Activated effector memory CD4-positive, alpha-beta T cell treated with Interleukin-2 at 50 U/mL for 16 hours (primary cell): Measurements from ENCODE around the gene GRB10.
"Not testable (repeated sequence)": the region's sequence is repeated elsewhere in the genome, so short reads cannot be mapped to it uniquely, and the experiment has no call there.

Experiments
- DNase-seq: peaks from one replicate; pipeline ENCODE4 v3.0.0-alpha.2; 2020

GRB10 gene

DNA sequence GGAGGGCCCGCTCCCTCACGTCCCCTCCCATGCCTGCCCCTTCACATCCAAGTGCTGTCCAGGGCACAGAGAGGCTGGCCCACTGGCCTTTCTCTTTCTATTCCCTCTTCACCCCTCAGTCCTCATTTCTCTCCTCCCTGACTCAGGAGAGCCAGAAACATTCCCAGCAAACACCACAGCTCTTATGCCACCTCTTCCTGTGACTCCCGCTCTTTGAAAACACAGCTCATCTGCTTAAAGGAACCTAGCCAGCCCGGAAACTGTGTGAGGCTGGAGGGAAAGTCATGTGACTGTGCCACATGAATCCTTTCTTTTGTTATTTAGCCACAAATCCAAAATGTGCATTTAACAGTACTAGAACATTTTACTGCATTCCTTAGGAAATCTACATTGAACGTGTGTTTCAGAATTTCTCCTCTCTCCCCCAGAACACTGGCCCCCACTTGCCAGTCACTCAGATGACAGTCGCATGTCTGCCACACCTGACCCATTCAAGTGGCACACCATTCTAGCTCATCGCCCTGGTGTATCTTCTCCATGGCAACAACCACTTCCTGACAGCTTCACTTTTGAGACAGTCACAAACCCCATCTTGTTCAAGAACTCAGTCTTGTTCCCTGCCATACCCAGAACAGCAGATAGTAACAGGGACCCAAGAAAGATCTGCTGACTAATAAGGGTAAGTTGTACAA lies 42.8 kb downstream of the GRB10 start:
- peak; percentile 44 for DNase-seq

DNA sequence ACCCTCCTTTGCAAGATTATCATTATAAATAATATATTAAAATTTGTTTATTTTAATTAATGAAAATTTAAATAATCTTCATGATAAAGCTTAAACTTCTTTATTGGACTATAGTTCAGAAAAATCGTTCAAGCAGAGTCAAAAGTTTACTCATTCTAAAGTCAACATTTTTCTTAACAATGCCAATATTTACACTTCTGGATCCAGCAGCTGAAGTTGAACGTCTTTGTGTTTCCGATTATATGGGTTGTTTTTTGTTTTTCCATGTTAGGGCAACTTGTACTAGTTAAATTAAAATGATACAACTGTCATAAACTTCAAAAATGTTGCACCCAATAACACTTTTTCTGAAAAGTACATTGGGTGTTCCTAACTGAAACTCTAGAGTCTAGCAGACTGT lies 43.8 kb downstream of the GRB10 start:
- DNase-seq: no peak

DNA sequence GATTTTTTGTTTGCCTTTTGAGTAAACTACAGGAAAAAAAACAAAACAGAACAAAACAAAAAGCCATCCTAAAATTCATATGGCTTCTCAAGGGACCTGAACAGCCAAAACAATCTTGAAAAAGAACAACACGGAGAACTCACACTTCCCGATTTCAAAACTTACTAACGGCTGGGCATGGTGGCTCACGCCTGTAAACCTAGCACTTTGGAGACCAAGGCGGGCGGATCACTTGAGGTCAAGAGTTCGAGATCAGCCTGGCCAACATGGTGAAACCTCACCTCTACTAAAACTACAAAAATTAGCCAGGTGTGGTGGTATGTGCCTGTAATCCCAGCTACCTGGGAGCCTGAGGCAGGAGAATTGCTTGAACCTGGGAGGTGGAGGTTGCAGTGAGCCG lies 46.9 kb downstream of the GRB10 start:
- DNase-seq: not testable (repeated sequence)

DNA sequence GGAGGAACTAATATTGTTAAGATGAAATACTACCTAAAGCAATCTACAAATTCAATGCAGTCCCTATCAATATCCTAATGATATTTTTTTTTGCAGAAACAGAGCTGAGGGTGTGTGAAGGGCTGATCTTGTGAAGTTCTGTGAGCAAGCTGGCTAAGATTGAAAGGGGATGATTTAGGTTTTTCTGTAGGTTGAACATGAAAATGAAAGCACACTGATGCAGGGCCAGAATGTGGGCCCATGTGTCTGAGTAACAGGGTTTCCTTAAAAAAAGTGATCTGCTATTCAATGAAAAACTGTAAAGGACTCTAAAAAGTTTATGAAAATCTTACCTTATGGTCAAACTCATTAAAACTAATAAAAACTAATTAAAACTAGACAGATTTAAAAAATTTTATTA lies 47.4 kb downstream of the GRB10 start:
- no peak for DNase-seq

DNA sequence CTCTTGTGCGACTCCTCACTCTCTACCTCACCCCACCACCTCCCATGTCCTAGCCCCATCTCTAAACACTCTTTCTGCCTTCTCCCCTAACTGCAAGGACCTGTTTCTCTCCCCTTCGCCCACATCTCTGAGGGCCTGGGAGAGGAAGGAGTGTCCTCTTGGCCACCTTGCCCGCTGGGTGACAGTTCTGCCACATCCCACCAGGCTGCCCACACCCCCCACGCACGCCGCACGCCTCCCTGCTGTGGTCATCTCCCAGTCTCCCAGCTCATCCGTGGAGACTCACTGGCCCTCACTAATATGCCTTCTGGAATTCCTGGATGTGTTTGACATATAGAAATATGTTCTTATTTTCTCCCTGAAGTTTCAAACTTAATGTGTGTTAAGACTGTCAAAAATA lies 48.5 kb downstream of the GRB10 start:
- no peak for DNase-seq

DNA sequence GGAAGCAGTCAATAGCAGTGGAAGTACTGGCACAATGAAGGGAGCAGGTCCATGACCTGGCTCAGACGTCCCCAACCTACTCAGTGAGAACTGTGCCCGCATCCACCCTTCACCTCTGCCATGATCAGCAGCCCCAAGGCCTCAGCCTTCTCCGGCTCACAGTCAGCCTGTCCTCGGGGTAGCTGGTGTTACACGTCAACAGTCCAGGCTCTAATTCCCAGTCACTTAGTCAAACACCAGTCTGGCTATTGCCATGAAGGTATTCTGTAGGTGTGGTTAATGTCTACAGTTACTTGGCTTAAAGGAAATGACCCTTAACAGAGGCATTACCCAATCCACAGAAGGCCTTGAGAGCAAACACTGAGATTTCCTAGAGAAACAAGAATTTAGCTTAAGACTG lies 49.1 kb downstream of the GRB10 start:
- DNase-seq: no peak

DNA sequence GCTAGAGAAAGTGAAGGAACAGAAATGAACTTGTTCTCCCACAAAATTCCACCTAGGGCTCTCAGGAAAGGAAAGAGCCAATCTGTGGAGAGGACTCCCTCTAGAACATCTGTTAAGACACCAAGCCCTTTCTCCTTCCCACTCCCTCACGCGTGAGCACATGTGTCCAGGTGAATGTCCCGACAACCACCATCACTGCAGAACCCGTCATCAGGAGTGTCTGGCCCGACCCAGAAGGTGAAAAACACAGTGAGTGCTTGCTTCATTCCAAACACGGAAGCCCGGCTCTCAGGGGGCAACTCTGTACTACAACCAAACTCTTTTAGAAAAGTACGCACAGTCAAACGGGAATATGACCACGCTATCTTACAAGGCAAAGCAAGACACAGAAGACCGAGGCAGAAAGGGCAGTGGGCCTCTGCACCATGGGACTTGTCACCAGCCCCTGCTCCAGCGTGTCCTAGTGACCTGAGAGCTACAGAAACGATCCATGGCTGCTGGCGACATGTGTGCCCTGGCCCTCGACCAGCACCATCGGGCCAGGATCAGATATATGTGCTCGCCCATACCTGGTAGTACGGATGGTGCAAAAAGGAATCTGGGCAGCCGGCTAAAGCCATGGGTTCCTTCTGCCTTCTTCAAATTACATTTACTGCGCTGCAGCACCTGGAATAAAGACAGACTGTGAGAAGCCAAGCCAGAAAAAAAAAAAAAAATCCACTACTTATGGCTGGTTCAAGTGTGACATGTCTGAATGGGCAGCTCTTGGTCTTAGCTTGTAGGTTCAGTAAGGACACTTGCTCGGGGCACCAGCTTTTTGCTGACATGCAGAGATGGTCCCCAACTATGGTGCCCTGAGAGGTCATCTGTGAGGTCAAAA lies 50.8 kb downstream of the GRB10 start:
- no peak for DNase-seq

DNA sequence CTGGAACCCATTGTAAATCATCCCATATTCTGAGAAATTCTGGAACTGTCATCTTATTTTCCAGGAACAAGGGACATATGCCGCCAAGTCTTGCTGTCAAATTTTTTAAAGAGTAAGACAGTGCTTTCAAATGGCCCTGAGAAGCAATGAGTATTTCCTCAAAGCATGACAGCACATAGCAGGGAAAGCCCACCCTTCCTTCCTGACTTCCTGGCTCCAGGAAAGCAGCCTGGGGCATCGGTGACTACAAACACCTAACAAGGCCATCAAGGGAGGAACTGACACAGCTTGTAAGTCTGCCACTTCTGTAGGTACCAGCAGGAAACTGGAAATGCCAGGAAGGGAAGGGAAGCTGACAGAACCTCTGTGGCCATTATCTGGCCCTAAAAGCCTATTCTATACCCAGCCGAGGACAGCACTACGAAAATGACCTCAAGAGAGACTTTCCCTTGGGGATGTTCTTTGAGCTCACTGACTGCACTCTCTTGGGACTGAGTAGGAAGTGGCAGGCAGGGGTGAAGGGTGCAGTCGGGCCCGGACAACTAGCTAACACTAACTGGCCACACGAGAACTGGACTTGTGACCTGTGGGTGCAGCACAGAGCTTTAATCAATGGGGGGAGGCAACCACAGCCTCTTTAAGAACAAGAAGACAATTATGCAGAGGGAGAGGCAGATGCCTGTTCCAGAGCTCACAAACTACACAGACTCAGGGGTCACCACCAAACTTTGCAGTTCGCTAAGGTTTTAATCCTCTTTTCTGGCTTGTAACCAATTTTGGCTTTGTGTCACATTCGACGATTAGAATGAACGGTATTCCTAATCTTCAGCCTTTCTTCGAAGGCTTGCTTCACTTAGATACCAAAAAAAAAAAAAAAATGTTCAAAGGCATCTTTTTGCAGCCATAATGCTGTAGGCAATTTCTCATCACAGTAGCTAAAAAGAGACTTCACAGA lies 52.0 kb downstream of the GRB10 start:
- no peak for DNase-seq

DNA sequence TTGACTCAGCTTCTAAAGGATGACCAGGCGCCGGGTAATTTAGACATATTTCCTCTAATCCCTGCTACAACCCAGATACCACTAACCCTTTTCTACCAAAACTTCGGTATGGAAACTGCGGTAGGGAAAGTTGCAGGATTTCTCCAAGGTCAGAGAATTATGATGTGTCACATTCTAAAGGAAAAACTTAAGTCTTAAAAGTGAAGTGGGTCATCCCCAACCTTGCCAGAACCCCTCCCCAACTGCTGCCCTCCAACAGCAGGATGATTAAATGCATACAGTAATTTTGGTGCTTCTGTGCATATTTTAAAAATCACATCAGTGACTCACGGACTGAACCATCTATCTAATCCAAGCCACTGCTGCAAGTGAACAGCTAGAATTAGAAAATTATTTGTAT lies 52.7 kb downstream of the GRB10 start:
- DNase-seq: no peak

DNA sequence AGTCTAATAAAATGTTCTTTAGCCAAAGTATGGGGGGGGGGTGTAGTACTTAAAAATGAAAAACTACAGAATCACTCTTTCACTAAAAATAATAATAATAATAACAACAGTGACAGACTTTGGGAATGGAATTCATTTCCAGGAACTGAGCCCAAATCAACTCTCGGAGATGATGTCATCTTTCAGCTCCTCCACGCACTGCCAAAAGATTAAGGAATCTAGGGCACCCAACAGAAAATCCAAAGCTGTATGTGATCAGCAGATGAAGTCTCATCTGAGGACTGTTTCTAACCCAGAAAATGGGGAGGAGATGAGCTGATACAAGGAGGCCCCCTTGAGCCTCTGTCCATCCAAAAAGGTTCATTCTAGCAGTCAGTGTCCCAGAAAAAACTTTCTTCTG lies 54.5 kb downstream of the GRB10 start:
- DNase-seq: no peak

DNA sequence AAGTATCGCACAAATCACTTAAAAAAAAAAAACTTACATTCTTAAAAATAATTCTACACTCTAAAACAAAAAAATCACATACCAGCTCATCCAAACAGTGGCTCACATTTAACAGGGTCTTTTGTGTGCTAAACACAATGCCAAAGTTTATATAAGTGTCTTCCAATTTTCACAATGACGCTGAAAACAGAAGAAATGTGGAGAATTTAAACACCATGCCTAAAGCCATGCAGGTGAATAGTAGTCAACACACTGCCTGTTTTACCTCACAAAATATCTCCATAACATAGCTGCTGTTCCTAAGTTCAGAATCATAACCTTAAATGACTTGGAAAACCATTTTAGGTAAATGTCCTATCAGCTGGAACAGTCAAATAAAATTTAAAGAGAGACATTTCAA lies 55.0 kb downstream of the GRB10 start:
- no peak for DNase-seq

DNA sequence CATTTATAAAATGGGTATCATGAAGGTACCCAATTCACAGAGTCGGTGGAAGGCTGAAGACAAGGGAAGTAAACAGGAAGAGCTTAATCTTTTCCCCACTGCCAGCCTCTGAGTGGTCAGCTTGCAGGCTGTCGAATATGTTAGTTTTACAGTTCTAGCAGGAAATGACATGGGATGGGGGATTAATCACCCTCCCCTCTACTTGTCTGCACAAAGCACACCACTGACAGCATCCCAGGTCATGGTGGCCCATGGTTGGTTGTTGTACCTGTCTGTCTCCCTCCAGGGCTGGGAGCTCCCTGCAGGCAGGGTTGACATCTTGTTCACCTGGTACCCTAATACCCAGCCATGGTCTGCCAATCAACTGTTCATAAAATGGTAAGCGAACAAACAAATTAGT lies 55.6 kb downstream of the GRB10 start:
- no peak for DNase-seq

DNA sequence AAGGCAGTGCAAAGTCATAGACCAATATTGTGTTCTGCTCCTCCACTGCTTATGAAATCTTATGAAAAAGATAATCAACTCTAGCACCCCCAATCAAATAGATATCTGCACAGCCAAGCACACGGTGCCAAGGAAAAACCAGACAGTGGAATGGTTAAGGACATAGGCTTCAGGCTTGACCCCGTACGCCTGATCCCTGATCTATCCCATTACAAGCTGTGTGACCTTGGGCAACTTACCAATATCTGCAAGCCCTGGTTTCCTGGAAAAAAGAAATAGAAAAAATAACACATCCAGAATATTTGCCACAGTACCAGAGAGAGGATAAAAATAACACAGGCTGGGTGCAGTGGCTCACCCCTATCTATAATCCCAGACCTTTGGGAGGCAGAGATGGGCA lies 56.9 kb downstream of the GRB10 start:
- DNase-seq: no peak

DNA sequence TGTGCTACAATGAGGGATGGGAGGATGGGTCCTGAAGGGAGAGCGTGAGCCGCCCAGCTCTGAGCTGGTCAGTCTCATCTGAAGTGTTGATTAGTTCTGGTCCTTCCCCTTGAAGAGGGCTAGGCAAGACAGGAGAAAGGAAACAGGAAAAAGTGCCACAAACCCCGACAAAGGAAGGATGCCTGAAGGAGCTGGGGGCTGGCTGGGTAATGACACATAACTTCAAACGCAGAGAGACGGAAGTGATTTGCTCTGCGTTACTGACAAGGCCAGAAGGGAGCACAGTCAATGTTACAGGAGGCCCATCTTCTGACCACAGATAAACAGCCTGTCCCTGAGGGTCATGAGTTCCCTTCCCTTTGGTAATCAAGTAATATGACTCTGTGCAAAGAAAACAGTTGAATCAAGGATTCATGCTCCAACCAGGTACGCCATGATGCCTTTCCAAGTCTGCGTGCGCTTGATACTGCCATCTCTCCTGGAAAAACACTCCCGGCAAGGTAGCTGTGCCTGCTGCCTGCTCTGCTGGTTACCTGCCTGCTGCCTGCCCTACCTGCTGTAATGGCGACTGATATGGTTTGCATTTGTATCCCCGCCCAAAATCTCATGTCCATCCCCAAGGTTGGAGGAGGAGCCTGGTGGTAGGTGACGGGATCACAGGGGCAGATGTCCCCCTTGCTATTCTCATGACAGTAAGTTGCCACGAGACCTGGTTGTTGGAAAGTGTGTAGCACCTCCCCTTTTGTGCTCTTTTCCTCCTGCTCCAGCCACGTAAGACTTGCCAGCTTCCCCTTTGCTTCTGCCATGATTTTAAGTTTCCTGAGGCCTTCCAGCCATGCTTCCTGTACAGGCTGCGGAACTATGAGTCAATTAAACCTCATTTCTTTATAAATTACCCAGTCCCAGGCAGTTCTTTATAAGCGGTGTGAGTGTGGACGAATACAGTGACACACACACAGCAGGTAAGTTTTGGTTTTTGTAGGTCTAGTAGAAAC lies 57.9 kb downstream of the GRB10 start:
- DNase-seq: no peak

DNA sequence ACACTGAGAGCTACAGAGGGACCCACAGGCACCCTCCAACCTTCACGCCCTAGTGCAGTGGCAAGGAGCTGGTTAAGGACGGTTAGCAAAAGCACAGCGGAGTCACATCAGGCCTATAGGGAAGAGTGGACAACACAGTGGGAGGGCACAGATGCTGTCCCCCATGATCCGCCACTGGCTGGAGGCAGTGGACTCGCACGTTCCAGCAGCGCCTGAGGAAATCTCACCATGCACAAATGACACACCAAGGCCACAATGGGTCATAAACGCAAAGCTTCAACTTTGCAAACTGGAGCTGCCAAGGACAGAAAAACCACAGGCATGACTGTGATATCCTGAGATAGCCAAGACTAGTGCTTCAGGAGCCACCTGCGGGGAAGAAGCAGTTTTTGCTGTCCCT lies 58.8 kb downstream of the GRB10 start:
- no peak for DNase-seq

DNA sequence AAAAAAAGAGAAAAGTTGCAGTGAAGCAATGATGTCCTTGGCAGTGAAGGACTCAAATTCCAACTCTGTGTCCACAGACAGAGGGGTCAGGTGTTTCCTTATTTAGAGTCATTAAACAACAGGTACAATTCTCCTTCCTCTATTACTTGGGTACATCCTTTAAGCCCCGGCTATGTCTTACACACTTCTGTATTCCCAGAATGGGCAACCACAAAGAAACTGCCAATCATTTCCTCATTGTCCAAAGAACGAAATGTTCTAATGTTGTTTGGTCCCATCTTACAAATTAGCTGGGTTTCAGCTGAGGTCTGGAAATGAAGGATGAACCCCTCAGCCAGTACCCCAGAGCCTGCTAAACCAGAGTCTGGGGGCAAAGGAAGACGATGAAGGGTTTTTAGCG lies 59.5 kb downstream of the GRB10 start:
- no peak for DNase-seq

DNA sequence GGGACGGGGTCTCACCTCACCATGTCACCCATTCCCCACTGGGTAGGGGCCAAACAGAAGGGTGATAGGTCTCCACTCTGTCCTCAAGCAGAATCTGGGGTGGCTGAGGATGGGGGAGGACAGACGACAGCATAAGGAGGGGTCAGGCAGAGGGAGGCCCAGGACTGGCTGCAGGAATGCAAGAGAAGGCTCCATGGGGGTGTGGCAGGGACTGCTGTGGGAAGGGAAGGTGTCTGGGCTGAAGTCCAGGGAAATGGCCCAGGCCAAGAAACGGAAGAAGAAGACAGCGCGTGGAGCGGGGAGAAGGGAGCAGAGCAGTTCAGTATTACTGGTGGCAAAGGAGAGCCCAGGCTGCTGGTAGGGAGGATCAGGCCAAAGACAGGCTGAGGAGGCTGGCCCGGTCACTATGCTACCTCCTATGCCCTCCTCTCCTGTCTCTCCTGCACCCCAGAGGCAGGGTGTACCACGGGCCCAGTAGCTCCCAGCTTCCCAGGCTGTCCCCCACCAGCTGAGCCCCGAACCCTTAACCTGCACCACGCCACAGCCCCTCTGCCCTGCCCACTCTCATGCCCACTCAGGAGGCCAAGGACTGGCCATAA lies 60.9 kb downstream of the GRB10 start:
- DNase-seq: no peak

DNA sequence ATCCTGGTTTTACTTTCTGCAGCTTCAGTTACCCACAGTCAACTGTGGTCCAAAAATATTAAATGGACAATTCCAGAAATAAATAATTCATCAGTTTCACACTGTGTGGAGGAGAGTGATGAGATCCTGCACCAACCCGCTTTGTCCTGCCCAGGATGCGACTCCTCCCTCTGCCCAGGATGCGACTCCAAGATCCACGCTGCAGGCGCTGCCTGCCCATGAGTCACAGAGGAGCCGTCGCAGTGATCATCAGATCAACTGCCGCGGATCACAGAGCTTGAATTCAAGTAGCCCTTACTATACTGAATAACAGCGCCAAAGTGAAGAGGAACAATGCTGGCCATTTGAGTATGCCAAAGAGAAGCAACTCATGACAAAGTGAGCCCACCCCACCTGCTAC lies 61.5 kb downstream of the GRB10 start:
- DNase-seq: no peak

DNA sequence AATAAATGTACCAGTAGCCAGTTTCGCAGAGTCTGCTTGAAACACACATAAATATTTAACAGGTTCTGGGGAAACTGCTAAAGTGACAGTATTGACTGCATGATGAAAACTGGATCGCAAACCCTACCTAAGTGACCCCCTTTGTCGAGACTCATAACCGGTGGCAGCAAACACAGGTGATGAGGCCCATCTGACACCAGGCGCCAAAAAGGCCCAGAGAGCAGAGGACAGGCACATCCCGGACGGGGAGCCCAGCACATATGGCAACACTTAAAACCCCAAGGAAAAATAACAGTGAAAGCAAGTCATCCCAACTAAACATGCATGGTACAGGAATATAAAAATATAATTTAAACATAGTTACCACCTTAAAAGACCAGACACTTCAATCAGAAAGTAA lies 62.4 kb downstream of the GRB10 start:
- DNase-seq: no peak

DNA sequence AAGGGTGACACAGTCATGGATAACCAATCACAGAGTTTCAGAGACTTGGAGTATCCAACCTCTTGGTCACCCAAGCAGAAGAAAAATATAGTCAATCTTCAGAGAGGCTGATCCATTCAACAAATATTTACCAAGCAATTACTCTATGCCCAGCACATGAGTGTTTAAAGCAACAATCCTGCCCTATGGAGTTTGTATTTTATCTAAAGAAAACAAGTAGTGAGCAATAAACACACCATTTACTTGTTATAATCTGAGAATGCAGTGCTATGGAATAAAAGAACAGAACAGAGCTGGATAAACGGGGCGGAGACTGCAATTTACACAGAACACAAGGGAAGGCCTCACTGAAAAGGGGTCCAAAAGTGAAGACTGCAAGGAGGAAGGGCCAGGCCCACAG lies 63.8 kb downstream of the GRB10 start:
- DNase-seq: no peak

DNA sequence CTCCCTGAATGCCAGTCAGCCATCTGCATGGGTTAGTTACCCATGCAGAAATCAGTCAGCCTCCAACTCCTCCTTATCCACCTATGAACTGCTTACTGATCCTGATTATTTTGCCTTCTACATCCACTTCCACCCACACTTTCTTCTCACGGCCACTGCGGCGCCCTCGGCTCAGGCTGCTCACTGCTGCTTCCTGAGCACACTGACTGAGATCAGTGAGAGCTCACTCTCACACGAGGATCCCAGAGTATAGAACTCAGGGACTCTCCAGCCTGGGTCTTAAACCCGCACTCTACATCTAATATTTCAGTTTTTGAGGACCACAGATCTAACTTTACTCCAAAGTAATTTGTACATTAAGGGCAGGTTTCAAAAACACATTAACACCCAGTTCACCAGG lies 64.4 kb downstream of the GRB10 start:
- DNase-seq: no peak

DNA sequence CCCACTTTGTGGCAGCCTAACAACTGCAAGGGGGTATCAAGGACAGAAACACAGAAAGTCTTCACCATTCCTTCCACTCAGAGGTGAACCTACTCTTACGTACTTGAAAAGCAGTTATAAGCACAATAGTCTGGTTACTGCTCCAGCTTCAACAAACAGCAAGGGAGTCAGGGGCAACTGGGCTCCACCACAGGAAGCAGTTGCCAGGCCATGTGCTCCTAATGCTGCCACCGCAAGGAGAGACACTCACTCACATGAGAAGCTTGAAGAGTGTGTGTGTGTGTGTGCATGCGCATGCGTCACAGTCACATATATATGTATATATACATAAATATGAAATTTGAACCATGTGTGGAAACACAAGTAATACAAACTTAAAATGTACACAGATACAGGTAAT lies 65.5 kb downstream of the GRB10 start:
- DNase-seq: no peak
